Mammary epithelial cell (primary cell): ENCODE measurements around the gene ZFYVE19.

Experiments
- CTCF ChIP-seq, 2 donors: IDR thresholded peaks in 1 of 2; conservative IDR thresholded peaks in 1 of 2; 2 replicates each; pipeline ENCODE4 v1.5.1; 2011 to 2012; ENCODE audit warnings: inconsistent platforms in 2 of 2, low read length in 2 of 2, mild to moderate bottlenecking in 2 of 2, control low read depth in 1 of 2, low read depth in 1 of 2; ENCODE audit not compliant: insufficient read depth in 1 of 2; ENCODE audit errors: extremely low read depth in 1 of 2
- EZH2 ChIP-seq: IDR thresholded peaks from 2 replicates; pipeline ENCODE4 v1.6.1; 2012; ENCODE audit warnings: low read length, inconsistent platforms, borderline replicate concordance

- TF ChIP-seq CTCF (conservative IDR thresholded peaks at IDR 0.05 in 1 of 2, IDR thresholded peaks at IDR 0.05 in 1 of 2; ENCODE audit: extremely low read depth in 1 of 2, insufficient read depth in 1 of 2, low read depth in 1 of 2, low read length in 2 of 2) (no peak), EZH2 (no peak)
Measured at GRCh38 chr15:40852529-40852928, 45.6 kb downstream of the ZFYVE19 start.
